Measurements from ENCODE around the gene EML4.

GRCh38 chr2:42304059-42304713, 135.0 kb downstream of the EML4 start:
- TF ChIP-seq CTCF (IDR thresholded peaks at IDR 0.05) = no peak
- TF ChIP-seq POLR2A (IDR thresholded peaks at IDR 0.05) = no peak
- TF ChIP-seq POLR2AphosphoS5 (IDR thresholded peaks at IDR 0.05) = no peak
